ENCODE measurements around the gene SAMD8. TPM values are rescaled to one million over a fixed set of nuclear protein-coding genes. Genes with fewer than 3 reads are reported as not detected.
"Not testable (repeated sequence)": the region's sequence is repeated elsewhere in the genome, so short reads cannot be mapped to it uniquely, and the experiment has no call there.

SAMD8 gene
- total RNA-seq, 1 donor from 2014 or later = 26.4 TPM

- H3K27me3 Mint-ChIP-seq (ENCODE audit: unreplicated experiment) = no peaks in the 10 kb centered on the region
- no peak for TF ChIP-seq CTCF (IDR thresholded peaks at IDR 0.05)
- H3K4me3 Mint-ChIP-seq (ENCODE audit: unreplicated experiment) = no peak overlapping the region
- no peaks in the 10 kb centered on the region for H3K9me3 Mint-ChIP-seq (ENCODE audit: unreplicated experiment)
- no peak overlapping the region for H3K27ac Mint-ChIP-seq (ENCODE audit: unreplicated experiment)
- peaks cover 8% of the 10 kb centered on the region for H3K4me1 Mint-ChIP-seq (ENCODE audit: unreplicated experiment)
- no peak for DNase-seq (ENCODE audit: extremely low spot score, unreplicated experiment)
- no peaks in the 10 kb centered on the region for H3K36me3 Mint-ChIP-seq (ENCODE audit: unreplicated experiment)
Measured at GRCh38 chr10:75195035-75195763, 83.7 kb downstream of the SAMD8 start.

- no peak for TF ChIP-seq CTCF (IDR thresholded peaks at IDR 0.05)
- no peak for DNase-seq (ENCODE audit: extremely low spot score, unreplicated experiment)
- no peaks in the 10 kb centered on the region for H3K27me3 Mint-ChIP-seq (ENCODE audit: unreplicated experiment)
- no peaks in the 10 kb centered on the region for H3K36me3 Mint-ChIP-seq (ENCODE audit: unreplicated experiment)
- no peak overlapping the region for H3K4me3 Mint-ChIP-seq (ENCODE audit: unreplicated experiment)
- no peaks in the 10 kb centered on the region for H3K9me3 Mint-ChIP-seq (ENCODE audit: unreplicated experiment)
- no peak overlapping the region for H3K27ac Mint-ChIP-seq (ENCODE audit: unreplicated experiment)
- H3K4me1 Mint-ChIP-seq (ENCODE audit: unreplicated experiment) = peaks cover 2% of the 10 kb centered on the region
Measured at GRCh38 chr10:75197066-75197465, 85.6 kb downstream of the SAMD8 start.

DNA sequence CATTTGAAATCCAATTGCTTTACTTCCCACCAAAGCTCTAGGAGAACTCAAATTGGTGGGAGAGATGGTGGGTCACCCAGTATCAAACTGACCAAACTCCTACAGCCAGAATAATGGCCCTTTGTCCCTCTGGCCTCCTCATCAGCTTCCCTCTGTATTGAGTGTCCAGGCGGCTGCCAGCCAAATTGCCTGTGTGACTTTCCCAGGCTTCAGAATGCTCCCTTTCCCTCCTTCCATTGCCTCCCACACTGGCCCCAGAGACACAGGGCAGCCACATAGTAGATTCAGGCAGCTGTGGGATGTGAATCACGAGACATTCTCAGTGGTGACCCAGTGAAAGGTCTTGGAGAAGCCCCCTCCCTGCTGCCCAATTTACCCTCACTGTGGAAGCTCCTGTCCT is 86.5 kb downstream of the SAMD8 start:
- H3K27me3 Mint-ChIP-seq (ENCODE audit: unreplicated experiment) = no peaks in the 10 kb centered on the region
- H3K4me3 Mint-ChIP-seq (ENCODE audit: unreplicated experiment) = no peak overlapping the region
- no peak for DNase-seq (ENCODE audit: extremely low spot score, unreplicated experiment)
- no peaks in the 10 kb centered on the region for H3K9me3 Mint-ChIP-seq (ENCODE audit: unreplicated experiment)
- no peak overlapping the region for H3K27ac Mint-ChIP-seq (ENCODE audit: unreplicated experiment)
- H3K4me1 Mint-ChIP-seq (ENCODE audit: unreplicated experiment) = peaks cover 4% of the 10 kb centered on the region
- H3K36me3 Mint-ChIP-seq (ENCODE audit: unreplicated experiment) = no peaks in the 10 kb centered on the region
- TF ChIP-seq CTCF (IDR thresholded peaks at IDR 0.05) = no peak

GRCh38 chr10:75199949-75200348 is 88.5 kb downstream of the SAMD8 start:
- not testable (repeated sequence) for H3K9me3 Mint-ChIP-seq (ENCODE audit: unreplicated experiment); H3K4me1 Mint-ChIP-seq (ENCODE audit: unreplicated experiment); H3K36me3 Mint-ChIP-seq (ENCODE audit: unreplicated experiment); DNase-seq (ENCODE audit: extremely low spot score, unreplicated experiment); H3K27me3 Mint-ChIP-seq (ENCODE audit: unreplicated experiment); H3K27ac Mint-ChIP-seq (ENCODE audit: unreplicated experiment); H3K4me3 Mint-ChIP-seq (ENCODE audit: unreplicated experiment)

- Mint-ChIP-seq H3K9me3 (ENCODE audit: unreplicated experiment) (no peaks in the 10 kb centered on the region), H3K4me1 (ENCODE audit: unreplicated experiment) (peaks cover 5% of the 10 kb centered on the region), H3K4me3 (ENCODE audit: unreplicated experiment) (no peak overlapping the region), H3K27me3 (ENCODE audit: unreplicated experiment) (no peaks in the 10 kb centered on the region), H3K36me3 (ENCODE audit: unreplicated experiment) (no peaks in the 10 kb centered on the region), H3K27ac (ENCODE audit: unreplicated experiment) (no peak overlapping the region)
- no peak for DNase-seq (ENCODE audit: extremely low spot score, unreplicated experiment)
- TF ChIP-seq CTCF (IDR thresholded peaks at IDR 0.05) = no peak
Measured at GRCh38 chr10:75201793-75202307, 90.4 kb downstream of the SAMD8 start.
